ENCODE measurements around the gene TNRC18.

TNRC18 gene

DNA sequence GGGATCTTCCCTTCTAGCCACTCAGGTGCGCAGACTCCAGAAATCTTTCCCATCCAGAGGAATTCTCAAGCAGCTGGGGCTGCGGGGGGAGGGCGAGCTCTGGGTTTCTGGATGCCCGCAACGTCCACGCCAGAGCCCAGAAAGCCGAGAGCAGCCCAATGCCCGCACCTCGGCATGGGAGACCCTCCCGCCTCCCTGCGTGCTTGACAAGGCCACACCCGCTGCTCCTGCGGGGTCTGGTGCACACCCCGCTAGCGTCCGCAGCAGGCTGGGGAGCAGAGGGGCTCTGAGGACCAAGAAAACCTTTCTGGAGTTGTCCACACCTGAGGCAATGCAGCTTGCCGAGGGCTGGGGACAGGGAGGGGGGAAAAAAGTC, 74.6 kb downstream of the TNRC18 start:
- Mint-ChIP-seq H3K36me3 (ENCODE audit: low read depth) (peaks cover 65% of the 10 kb centered on the region), H3K27ac (no peak overlapping the region), H3K4me3 (no peak overlapping the region), H3K27me3 (ENCODE audit: low read depth, poor library complexity) (peaks cover 12% of the 10 kb centered on the region), H3K4me1 (peaks cover 47% of the 10 kb centered on the region), H3K9me3 (peaks cover 29% of the 10 kb centered on the region)
- no peak for DNase-seq
- no peak for TF ChIP-seq CTCF (IDR thresholded peaks at IDR 0.05)

- DNase-seq = no peak
- H3K4me3 Mint-ChIP-seq = no peak overlapping the region
- H3K27me3 Mint-ChIP-seq (ENCODE audit: low read depth, poor library complexity) = peaks cover 12% of the 10 kb centered on the region
- TF ChIP-seq CTCF (IDR thresholded peaks at IDR 0.05) = no peak
- H3K36me3 Mint-ChIP-seq (ENCODE audit: low read depth) = peaks cover 65% of the 10 kb centered on the region
- H3K27ac Mint-ChIP-seq = peak overlapping the region; percentile 79
- H3K4me1 Mint-ChIP-seq = peaks cover 47% of the 10 kb centered on the region
- H3K9me3 Mint-ChIP-seq = peaks cover 31% of the 10 kb centered on the region
Measured at GRCh38 chr7:5348134-5349004, 75.3 kb downstream of the TNRC18 start.

DNA sequence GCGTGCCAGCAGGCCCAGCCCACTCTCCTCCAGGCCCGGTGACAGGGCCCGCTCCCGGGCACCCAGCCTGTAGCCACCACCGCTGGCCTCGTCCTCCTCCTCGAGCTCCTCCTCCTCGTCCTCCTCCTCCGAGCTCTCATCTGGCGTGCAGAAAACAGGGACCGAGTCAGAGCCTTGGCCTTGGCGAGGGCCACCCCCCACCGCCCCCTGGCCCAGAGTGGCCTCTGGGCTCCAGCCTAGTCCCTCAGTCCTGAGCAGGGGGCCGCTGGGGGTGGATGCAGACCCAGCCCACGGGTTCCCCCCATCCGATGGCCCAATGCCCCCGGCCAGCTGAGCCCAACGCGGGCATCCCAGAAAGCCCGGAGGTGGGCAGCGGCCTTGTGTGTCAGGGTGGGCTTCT, 78.0 kb downstream of the TNRC18 start:
- H3K27me3 Mint-ChIP-seq (ENCODE audit: low read depth, poor library complexity) = no peaks in the 10 kb centered on the region
- H3K9me3 Mint-ChIP-seq = peaks cover 49% of the 10 kb centered on the region
- no peak overlapping the region for H3K27ac Mint-ChIP-seq
- H3K4me1 Mint-ChIP-seq = peaks cover 22% of the 10 kb centered on the region
- DNase-seq = no peak
- peaks cover 65% of the 10 kb centered on the region for H3K36me3 Mint-ChIP-seq (ENCODE audit: low read depth)
- no peak for TF ChIP-seq CTCF (IDR thresholded peaks at IDR 0.05)
- H3K4me3 Mint-ChIP-seq = no peak overlapping the region

GRCh38 chr7:5345171-5345570, 78.5 kb downstream of the TNRC18 start:
- Mint-ChIP-seq H3K4me1 (peaks cover 17% of the 10 kb centered on the region), H3K27ac (no peak overlapping the region), H3K36me3 (ENCODE audit: low read depth) (peaks cover 68% of the 10 kb centered on the region), H3K27me3 (ENCODE audit: low read depth, poor library complexity) (no peaks in the 10 kb centered on the region), H3K9me3 (peaks cover 54% of the 10 kb centered on the region), H3K4me3 (no peak overlapping the region)
- no peak for TF ChIP-seq CTCF (IDR thresholded peaks at IDR 0.05)
- no peak for DNase-seq

GRCh38 chr7:5344342-5344741, 79.3 kb downstream of the TNRC18 start:
- peaks cover 74% of the 10 kb centered on the region for H3K36me3 Mint-ChIP-seq (ENCODE audit: low read depth)

More at GRCh38 chr7:5344342-5344741, 79.3 kb downstream of the TNRC18 start:
- no peaks in the 10 kb centered on the region for H3K27me3 Mint-ChIP-seq (ENCODE audit: low read depth, poor library complexity)
- TF ChIP-seq CTCF (IDR thresholded peaks at IDR 0.05) = no peak
- H3K4me1 Mint-ChIP-seq = peaks cover 9% of the 10 kb centered on the region
- no peak overlapping the region for H3K27ac Mint-ChIP-seq
- peaks cover 62% of the 10 kb centered on the region for H3K9me3 Mint-ChIP-seq
- H3K4me3 Mint-ChIP-seq = no peak overlapping the region
- no peak for DNase-seq

Data from nephron progenitor cell (in vitro differentiated cells).